ENCODE results near the gene ADCY4.

DNA sequence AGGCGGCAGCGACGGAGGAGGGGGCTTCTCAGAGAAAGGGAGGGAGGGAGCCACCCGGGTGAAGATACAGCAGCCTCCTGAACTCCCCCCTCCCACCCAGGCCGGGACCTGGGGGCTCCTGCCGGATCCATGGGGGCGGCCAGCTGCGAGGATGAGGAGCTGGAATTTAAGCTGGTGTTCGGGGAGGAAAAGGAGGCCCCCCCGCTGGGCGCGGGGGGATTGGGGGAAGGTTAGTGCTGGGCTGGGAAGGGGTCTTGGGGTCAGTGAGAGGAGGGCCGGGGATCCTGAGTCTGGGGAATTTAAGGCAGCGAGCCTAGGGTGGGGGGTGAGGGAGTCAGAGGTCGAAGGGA is 33.3 kb upstream of the ADCY4 start:
- TF ChIP-seq OSR1 (CRISPR knock-in tag; IDR thresholded peaks at IDR 0.05): no peak
- TF ChIP-seq PPARA (CRISPR knock-in tag; IDR thresholded peaks at IDR 0.05; ENCODE audit: borderline replicate concordance): no peak
- no peak for TF ChIP-seq BACH2 (CRISPR knock-in tag; IDR thresholded peaks at IDR 0.05; ENCODE audit: borderline replicate concordance)
- no peak for TF ChIP-seq CSDC2 (CRISPR knock-in tag; IDR thresholded peaks at IDR 0.05)
- TF ChIP-seq ZFP30 (CRISPR knock-in tag; IDR thresholded peaks at IDR 0.05): no peak
- no peak for TF ChIP-seq ARNTL (CRISPR knock-in tag; IDR thresholded peaks at IDR 0.05; ENCODE audit: borderline replicate concordance, low read depth)

Data from SK-N-SH treated with all-trans-retinoic acid at 6 μM for 48 hours (cell line).